GM12801 (cell line): ENCODE results near the gene RIPK1.

Source experiments
- TF ChIP-seq, protein P1 (sequence below): IDR thresholded peaks from one replicate; pipeline ENCODE4 v1.5.1; 2011; ENCODE audit warnings: control low read depth; ENCODE audit not compliant: insufficient read length; ENCODE audit errors: extremely low read depth

The RIPK1 gene

DNA sequence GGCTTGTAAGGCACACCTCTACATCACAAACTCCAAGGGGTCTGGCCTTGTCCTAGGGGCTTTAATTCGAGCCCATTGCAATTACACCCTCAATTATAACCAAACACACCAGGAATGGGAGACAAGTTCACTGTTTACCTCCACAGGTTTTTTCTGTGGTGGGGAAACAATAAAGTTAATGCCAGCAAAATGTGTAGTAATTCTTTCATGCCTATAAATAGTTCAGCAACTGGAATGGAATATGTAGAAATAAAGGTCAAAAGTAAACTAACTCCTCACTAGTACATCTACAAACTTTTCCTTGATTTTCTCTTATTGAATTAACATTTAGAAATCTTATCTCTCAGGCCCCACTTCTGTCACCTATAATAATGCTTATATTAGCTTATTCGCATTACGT is 27.1 kb upstream of the RIPK1 start:
- TF ChIP-seq, protein P1, sequence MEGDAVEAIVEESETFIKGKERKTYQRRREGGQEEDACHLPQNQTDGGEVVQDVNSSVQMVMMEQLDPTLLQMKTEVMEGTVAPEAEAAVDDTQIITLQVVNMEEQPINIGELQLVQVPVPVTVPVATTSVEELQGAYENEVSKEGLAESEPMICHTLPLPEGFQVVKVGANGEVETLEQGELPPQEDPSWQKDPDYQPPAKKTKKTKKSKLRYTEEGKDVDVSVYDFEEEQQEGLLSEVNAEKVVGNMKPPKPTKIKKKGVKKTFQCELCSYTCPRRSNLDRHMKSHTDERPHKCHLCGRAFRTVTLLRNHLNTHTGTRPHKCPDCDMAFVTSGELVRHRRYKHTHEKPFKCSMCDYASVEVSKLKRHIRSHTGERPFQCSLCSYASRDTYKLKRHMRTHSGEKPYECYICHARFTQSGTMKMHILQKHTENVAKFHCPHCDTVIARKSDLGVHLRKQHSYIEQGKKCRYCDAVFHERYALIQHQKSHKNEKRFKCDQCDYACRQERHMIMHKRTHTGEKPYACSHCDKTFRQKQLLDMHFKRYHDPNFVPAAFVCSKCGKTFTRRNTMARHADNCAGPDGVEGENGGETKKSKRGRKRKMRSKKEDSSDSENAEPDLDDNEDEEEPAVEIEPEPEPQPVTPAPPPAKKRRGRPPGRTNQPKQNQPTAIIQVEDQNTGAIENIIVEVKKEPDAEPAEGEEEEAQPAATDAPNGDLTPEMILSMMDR: no peak

DNA sequence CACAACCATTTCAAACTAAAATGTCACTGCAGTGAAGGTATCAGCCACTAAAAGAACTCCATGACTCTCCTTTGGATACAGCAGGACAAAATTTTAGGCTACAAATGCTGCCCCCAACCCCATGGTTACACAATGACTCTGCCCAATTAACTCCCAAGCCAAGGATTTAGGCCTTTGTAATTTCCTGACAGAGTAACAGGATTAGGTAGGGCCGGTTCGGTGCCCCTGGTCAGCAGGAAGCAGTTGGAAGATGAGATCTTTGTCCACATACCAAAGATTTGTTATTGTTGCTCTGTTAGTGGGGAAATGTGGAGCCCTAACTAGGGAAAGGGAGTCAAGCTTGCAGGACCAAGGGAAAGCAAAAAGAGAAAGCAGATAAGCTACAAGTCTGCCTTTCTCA is 26.7 kb upstream of the RIPK1 start:
- TF ChIP-seq, protein P1: no peak

DNA sequence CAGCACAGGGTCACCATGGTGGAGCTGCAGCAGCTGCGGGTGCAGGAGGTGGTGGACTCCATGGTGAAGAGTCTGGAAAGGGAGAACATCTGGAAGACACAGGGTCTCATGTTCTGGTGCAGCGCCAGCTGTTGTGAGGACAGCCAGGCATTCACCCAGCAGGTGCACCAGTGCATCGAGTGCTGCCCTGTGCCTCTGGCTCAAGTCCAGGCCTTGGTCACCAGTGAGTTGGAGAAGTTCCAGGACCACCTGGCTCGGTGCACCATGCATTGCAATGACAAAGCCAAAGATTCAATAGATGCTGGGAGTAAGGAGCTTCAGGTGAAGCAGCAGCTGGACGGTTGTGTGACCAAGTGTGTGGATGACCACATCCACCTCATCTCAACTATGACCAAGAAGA is 22.9 kb upstream of the RIPK1 start:
- TF ChIP-seq, protein P1: no peak

DNA sequence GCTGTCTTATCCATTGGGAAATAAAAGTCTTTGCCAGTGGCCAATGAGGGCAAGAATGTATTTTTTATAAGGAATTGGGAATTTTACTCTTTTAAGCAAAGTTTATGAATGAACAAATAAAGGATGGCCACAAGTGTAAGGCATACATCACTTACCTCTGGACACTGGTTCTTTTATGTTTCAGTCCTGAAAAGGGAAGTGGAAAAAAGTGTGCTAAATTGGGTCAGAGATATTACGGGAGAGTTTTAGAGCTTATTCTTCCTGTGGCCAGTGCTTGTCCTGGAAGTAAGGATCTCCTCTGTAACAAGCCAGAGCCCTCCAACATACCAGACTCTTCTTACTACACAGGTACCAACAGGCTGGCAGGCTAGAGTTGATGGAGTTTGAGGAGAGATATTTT is 22.5 kb upstream of the RIPK1 start:
- TF ChIP-seq, protein P1: no peak

DNA sequence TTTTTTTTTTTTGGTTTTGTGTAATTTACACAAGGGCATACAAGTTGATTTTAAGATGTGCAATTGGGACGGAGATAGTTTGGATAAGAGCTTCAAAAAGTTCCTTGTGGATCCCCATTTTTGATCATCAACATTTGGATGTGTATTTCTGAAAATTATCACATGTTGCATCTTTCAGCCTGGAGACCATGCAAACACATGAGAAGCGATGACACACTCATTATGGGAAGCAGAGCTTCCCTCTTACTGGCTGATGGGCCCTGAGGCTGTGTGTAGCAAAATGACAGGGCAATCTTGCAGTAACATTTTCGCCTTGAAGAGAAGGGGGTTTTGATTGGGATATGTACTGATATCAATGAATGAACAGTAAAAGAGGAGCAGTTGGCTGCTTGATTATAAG is 22.0 kb upstream of the RIPK1 start:
- TF ChIP-seq, protein P1: no peak

DNA sequence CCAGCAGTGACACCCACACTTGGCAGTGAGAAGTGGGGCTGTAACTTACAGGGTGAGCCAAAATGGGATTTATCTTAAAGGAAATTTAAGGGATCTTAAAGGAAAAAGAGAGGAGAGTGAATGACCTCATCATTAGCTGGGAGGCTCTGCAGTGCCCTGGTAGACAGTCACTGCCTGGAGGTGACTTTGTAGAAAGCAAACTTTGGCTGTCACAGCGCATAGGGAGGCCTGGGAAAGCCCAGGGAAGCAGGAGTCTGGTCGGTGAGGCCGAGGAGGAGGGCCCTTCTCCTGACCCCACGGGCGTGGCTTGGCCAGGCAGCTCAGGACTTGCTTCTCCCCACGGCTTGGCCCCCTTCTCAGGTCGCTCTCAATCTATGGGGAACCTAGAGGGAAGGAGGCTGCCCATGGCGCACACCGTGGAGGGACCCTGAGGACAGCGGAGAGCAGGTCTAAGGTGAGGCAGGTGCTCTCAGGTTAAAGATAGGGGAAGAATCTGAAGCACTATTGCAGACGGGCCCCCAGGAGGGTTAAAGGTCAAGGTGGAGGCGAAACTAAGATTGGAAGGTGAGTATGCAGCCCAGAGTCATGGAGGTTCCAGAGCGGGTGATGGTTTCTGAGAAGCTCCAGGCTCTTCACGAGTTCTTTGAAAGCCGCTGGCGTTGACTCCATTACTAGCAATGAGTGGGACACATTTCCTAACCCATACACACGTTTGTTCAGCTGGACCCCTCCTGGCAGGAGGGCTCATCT is 15.6 kb upstream of the RIPK1 start:
- TF ChIP-seq, protein P1: no peak

DNA sequence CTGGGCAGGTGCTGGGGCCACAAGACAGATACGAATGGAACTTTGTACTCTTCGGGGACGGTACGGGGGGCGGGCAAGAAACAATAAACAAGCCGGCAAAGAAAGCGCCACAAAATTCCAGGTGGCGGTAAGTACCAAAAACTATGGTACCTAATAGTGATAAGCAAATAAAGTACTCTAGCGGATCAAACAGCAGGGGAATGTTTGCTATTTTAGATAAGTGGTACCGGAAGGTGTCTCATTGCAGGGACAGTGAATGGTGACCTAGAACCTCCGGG is 15.1 kb upstream of the RIPK1 start:
- TF ChIP-seq, protein P1: no peak
